HG03159 (cell line): ENCODE measurements around the gene B3GNT5.

Source experiments
- ATAC-seq: cut with Tn5 transposase; IDR thresholded peaks from one replicate; pipeline ENCODE4 v1.9.1; 2021; ENCODE audit warnings: mild to moderate bottlenecking, moderate library complexity; ENCODE audit not compliant: unreplicated experiment

The B3GNT5 gene, protein sequence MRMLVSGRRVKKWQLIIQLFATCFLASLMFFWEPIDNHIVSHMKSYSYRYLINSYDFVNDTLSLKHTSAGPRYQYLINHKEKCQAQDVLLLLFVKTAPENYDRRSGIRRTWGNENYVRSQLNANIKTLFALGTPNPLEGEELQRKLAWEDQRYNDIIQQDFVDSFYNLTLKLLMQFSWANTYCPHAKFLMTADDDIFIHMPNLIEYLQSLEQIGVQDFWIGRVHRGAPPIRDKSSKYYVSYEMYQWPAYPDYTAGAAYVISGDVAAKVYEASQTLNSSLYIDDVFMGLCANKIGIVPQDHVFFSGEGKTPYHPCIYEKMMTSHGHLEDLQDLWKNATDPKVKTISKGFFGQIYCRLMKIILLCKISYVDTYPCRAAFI

DNA sequence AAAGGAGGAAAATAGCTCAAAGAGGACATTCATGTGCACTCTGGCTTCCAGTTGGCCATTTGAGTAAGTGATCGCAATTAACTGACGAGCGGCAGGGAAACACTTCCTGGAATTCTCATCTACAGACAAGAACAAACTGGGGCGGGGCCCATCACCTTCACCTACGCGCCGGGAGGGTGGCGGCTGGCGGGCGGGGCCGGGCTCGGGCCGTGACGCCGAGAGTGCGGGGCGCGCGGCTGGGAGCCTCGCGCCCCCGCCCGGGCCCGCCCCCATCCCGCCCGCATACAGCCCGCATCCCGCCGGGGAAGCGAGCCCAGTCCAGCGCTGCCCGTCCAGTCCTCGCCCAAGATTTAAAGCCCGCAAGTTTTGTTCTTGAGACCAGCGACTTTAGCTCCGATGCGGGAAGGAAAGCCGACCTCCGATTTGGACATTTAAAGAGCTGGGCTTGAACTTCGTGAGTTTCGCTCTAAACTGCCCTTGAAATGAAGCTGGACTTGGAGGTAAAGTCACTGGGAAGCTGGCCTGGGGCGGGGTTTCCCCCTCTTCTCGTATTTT is at the start of gene B3GNT5:
Gene B3GNT5 (plus strand): TSS at position 281 of the 555 bp plus-strand sequence. CDS start 16,546 bp downstream, outside the sequence.
- no peak for ATAC-seq

DNA sequence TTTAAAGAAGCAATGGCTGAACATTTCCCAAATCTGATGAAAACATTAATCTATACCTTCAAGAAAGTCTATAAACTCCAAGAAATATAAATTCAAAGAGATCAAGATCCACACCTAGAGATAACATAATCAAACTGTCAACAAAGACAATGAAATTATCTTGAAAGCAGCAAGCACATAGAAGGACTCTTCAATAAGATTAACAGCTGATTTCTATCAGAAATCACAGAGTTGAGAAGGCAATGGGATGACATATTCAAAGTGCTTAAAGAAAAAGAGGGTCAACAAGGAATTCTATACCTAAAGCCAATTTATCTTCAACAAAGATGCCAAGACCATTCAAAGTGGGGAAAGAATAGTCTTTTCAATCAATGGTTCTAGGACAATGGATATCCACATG is 49.4 kb upstream of the B3GNT5 start:
- no peak for ATAC-seq

DNA sequence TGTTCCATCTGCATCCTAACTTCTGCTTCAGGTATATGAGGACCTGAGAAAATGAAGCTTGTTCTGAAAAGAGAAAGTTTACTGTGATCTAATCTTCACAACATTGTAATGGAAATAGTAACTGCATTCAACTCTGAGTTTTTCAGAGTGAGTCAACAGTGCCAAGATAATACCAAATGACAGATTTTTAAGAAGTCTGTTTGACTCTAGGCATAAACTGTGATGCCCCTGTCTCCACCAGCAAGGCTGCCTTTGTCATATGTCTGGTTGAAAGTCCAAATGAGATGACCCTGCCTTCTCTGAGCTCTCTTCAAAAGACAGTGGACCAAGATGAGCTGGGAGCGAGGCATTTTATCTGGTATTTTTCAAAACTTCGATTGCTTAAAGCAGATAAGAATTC is 44.8 kb upstream of the B3GNT5 start:
- no peak for ATAC-seq

DNA sequence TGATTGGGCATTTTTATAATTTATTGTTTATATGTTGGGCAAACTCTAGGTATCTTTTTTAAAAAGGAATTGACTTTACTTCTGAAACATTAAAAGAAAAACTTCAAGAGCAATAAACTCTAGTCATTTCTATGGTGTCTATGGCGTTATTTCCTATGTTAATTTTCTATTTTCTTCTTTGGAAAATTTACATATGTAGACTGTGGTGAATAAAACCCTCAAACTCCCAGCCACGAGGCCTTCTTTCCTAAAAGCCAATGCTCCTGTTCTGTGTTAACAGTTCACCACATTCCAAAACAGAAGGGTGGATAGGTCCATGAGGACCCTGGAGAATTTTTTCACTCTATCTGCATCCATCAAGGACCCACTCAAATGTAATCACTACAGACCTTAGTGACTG is 44.3 kb upstream of the B3GNT5 start:
- ATAC-seq: no peak

DNA sequence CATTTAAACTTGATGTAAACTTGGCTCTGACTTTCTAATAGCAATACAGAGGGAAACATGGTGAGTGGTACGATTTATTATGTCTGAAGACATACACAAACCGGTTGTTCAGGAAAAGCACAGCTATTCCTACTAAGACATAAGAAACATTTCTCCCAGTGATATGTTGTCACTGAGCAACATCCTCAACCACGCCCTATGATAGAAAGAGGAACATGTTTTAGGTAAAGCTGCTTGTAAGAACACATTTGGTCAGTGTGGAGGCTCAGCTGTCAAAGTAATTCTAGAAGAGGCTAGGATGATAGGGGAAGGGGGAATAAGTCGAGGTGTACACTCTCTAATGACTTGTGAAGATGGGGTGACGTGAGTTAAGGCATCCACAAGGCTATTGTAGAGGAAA is 42.7 kb upstream of the B3GNT5 start:
- ATAC-seq: no peak

DNA sequence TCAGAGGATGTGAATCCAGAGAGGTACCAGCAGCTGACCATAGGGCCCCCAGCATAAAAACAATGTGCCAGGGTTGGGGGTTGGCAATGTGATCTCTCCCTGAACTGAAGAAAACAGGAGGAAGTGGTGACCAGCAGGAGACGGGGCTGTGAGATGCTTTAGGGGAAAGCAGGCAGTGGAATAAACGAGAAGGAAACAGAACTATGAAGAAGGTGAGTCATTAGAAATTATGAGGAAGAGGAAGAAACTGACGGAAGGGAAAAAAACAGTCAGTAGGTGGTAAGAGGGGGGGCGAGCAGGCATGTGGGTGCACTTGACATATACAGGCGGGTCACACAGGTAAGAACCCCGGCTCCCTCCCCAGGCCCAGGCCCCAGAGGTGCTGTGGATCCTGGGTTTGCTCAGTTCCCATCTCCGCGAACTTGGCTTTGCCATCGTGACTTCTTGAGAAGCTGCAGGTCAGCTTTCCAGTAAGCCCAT is 42.2 kb upstream of the B3GNT5 start:
- ATAC-seq: no peak

DNA sequence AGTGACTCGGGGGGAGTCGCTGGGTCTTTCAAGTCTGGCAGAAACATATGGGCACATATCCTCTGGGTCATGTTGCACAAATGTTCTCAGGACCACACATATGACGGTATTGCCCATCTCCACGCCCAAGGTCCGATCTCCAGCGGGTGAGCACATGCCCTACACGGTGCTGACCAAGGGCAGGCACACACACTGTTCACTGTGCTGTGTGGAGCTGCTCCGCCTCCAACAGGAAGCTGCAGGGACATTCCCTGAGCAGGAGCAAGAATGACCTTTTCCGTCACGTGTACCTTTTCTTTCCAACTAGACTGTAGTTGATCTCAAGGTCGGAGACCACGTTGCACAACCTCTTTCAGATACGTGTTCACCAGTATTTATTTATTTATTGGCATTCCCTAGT is 41.7 kb upstream of the B3GNT5 start:
- ATAC-seq: no peak

DNA sequence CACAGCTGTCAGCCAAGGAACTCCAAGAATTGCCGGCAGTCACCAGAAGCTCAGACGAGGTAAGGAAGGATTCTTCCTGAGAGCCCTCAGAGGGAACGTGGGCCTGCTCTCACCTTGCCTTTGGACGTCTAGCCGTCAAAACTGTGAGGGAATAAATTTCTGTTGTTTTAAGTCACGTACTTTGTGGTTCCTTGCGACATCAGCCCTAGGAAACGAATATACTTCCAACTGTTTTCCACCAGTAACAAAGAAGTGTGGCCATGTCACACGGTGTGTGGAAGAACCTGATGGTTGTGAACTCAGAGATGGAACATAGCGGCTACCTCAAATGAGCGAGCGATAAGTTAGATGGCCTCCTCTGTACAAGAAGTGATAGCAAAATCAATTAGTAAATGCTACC is 41.0 kb upstream of the B3GNT5 start:
- no peak for ATAC-seq

DNA sequence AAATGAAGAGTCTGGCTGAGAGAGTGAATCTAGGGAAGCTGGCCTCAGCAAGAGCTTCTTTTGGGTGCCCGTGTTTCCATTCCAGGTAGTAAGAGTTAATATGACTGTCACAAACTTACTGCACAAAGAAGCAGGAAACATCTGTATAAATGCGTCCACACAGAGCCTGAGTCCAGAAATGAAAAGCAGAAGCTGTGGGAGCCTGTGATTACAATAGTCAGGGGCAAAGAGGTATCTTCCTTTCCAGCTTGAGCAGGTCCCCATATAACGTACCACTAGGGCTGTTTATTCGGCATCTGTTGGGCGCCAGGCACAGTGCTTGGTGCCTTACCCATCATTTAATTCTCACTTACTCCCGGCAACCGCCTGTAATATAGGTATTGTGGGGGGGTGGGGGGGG is 40.5 kb upstream of the B3GNT5 start:
- no peak for ATAC-seq

DNA sequence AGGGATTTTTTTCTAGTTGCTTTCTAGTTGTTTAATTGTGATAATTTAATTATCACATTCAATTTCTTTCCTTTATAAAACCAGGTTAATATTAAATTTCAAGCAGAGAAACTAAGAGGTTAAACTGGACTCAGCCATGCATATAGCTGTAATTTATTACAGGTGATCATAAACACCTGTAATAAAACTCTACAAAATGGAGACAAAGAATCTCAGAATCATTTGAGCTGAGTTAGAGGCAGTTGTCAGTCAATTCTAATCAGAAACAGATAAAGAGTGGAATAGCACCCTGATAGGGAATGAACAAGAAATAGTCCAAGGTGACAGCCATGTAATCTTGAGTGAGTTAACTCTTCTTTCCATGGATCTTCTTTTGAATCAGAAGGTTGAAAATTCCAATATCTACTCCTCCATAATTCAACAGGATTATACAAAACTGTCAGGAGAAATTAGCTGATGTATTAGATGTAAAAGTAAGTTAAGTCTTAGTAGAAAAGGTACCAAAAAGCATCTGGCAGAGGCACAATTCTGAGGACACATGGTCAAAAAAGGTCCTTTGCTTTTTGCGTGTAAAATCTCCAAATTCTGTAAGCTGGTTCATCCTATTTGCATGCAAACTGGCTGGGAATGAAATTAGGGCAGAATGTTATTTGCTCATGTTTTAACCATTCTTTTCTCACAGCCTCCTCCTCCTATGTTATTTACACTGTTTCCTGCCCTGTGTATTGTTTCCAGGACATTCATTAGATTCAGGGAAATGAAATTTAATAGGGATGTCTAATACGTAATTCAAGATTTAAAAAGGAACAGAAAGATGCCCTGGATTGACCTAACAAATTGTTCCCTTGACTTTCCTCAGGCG is 39.4 kb upstream of the B3GNT5 start:
- ATAC-seq: no peak

DNA sequence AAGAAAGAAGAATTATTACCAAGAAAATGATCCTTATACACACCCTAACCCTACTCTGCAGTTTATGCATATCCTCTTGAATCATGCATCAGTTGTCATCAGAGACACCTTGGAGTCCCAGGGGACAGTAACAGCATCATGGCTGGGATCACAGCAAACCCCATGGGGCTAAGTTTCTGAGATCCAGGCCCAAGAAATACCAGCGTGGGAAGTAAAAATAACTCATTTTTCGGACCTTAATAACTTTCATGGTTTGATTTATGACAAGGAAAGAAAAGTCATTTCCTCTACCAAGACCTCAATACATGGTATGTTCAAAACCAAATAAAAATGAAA is 38.8 kb upstream of the B3GNT5 start:
- no peak for ATAC-seq

DNA sequence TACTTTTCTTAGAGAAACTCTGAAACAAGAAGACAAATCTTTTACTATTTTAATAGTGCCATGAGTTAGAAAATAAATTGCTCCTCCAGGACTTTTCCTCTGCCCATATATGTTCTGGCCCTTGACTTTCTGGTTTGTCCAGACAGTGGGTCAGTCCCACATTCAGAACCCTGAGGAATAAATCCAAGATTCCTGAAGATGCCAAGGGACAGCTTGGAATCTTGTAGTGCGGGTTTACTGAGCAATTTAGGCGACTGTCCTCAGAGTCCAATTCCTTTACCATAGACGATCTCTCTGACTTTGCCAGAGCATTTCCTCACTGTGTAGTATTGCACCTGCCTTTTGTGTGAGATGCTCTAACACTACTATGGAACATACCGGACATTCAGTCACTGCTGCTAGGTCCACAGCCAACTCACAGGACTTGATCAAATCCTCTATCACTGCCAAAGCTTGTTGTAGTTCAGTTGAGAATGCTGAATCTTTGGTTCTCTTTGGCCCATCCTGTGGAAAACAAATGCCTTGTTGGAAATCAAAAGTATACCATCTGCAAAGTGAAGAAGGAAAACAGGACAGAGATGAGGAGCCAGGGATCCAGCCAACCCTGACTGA is 37.4 kb upstream of the B3GNT5 start:
- ATAC-seq: no peak

DNA sequence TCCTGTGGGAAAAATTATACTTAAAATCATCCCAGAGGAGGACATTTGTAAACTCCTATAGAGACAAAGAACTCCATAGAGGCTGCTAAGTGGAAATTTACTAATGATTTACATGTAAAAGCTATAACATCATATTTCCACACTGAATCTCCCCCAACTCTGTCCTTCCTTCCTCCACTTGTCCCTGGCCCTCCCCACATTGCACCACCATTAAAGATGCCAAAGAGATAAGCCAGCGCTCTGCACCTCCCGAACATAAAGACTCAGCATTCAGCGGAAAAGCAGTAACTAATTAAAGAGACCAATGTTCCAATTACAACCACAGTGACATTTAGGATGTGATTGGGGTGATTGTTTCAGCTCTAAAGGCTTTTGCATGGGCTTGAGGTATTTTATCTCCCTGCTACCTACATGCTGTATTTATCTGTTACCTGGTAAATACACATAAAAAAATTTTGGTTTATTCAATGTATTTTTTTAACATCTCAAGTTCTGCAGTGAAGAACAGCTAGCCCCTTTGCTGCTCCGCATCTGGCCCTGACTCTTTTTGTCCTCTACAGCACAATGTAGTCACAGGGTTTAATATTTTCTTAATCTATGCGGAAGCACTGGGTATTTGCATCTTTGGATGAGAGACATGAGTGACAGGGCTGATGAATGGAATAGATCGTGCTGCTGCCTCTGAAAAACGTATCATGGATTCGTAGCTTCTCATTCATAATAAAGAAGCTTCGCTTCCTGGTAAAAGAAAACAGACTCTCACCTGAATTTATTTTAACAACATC is 35.3 kb upstream of the B3GNT5 start:
- ATAC-seq: no peak

DNA sequence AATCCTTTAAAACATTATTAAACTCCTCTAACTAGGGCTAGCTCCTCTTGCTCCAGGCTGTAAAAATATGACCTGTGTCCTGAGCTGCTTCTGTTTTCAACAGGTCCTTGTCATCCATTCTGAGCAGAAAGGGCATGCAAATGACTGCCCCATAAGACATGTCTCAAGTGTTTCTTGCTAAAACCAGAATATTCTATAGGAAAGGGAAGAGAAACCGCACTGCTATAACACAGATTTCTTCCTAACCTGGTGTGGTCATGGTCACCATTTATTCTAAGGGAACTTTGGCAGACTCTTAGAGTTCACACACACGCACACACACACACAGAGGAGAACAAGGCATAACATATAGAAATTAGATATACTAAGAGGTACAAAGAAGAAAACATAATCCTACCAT is 34.2 kb upstream of the B3GNT5 start:
- no peak for ATAC-seq

DNA sequence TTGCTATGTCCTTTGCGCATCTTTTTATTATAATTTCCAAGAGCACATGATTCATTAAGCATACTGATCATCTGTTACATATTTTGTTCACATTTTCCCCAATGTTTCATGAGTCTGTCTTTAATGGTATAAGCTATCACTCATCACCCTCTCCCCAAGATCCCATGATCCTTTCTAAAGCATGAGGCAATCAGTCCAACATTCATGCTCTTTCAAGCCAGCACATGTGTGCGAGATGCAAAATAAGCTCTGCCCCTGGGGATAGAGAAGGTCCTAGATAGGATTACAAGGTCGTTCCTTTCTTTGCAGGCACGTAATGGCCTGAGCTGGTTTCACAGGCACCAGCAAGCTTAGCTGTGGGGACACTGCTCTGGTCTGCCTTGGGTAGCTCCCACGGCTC is 32.2 kb upstream of the B3GNT5 start:
- ATAC-seq: no peak

DNA sequence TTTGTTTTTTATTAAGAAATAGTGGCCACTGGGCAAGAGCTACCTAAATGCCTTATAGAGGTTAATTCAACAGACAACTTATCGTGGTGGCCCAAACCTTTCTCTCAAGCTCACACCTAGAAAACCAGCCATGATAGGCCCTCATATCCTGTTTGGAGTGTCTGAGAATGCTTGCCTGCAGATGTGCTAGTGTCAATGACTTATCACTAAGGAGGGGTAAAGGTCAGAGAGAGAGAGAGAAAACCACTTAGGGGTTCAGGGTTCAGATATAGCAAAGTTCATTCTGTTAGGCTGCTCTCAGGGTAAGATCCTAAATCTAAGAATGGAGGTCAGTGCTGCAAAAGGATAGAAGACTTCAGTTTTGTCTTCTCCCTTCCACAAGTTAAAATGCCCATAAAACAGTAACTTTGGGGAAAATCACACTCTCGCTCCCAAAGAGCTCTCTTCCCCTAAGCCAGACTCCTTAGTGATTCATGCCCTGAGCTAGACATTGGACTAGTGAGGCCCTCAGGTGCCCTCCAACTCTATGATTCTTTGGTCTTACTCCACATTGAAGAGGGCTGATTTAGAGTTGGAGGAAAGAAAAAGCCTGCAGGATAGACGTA is 30.3 kb upstream of the B3GNT5 start:
- no peak for ATAC-seq

DNA sequence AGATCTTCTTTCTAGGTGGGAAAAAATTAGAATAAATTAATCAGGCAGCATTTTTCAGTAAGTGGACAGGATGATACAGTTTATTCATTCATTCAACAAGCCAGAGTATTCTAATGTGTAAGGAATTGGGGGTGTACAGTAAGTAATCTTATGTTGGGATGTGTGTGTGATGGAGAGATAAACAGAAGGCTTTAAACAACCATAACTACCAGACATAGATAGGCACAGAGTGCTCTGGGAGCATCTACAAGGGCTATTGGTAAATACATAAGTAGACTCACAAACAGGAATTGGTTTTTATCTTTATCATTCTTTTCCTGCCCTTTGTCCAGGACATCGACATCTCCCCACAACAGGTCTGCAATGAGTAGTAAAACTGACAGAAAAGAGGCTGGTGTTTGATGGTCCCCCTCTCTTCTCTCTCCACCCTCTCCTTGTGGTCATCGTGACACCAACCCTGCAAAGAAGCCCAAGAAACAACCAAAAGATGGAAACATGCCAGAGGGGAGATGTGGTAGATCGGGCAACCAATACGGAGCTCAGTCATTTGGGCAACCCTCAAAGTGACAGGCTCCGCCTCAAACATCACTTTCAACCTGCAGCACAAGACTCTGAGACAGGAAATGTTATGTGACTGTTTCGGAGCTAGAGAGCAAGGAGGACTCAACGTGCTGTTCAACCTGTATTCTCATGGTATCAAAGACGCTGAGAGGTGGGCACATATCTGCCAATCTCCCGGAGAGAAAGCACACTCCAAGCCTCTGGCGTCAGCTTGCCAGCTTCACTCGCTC is 28.7 kb upstream of the B3GNT5 start:
- no peak for ATAC-seq

DNA sequence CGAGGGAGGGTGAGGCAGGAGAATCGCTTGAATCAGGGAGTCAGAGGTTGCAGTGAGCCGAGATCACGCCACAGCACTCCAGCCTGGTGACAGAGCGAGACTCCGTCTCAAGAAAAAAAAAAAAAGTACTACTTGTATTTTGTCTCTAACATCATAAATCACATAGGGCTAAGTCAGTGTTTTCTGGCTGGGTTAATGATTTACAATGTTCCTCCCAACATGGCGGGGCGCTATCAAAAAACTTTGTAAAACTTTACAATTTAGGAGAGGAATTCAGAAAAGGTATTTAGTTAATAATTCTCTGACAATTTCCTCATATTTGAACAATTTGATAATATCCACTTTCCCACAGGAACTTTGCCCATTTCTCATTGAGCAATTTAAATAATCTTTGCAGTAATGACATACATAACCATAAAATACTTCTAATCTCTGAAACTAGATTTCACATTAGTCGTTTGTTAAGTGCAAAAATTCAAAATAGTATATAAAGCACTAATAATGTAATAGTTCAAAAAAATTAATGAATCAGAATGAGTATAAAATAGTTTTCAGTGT is 26.6 kb upstream of the B3GNT5 start:
- ATAC-seq: no peak

DNA sequence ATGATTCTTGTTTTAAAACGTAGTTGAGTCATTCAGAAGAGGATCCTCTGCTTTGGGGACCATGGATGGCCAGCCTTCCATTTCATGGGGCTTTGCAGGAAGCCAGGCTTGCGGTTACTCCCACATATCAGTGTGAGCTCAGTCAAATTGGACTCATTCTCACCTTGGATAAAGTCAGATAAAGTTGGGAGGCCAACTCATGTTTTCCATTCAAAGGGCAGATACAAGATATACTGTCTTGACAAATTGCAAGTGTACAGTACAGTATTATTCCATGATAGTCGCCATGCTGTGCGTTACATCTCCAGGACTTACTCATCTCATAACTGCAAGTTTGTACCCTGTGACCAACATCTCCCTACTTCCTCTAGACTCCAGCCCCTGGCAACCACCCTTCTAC is 25.5 kb upstream of the B3GNT5 start:
- ATAC-seq: no peak
